GM12874 (cell line): ENCODE data around the gene EREG.

Experiments used
- CTCF ChIP-seq: IDR thresholded peaks from 2 replicates; pipeline ENCODE4 v1.5.1; 2011; ENCODE audit warnings: low read depth, mild to moderate bottlenecking, control low read depth, low read length, moderate library complexity; ENCODE audit not compliant: insufficient read depth

Gene EREG

GRCh38 chr4:74353858-74354257, 11.1 kb upstream of the EREG start:
- TF ChIP-seq CTCF: no peak

GRCh38 chr4:74357965-74358364, 7.0 kb upstream of the EREG start:
- no peak for TF ChIP-seq CTCF

- no peak for TF ChIP-seq CTCF
Observed at GRCh38 chr4:74361671-74362070, 3.3 kb upstream of the EREG start.

- no peak for TF ChIP-seq CTCF
Observed at GRCh38 chr4:74362347-74362746, 2.6 kb upstream of the EREG start.

GRCh38 chr4:74364256-74364651, 691 bp upstream of the EREG start:
- no peak for TF ChIP-seq CTCF

GRCh38 chr4:74365761-74366160, 816 bp downstream of the EREG start:
- no peak for TF ChIP-seq CTCF

- TF ChIP-seq CTCF: no peak
Observed at GRCh38 chr4:74366367-74366911, 1.5 kb downstream of the EREG start.
